SK-N-MC (cell line): ENCODE data around the gene SUPT5H.

Experiments used
- EZH2 ChIP-seq: fragments of 200-600 bp; sonication (generic); IDR thresholded peaks from one replicate; pipeline ENCODE4 v1.6.1; 2017; ENCODE audit warnings: antibody characterized with exemption
- POLR2AphosphoS5 ChIP-seq: IDR thresholded peaks from 2 replicates; pipeline ENCODE4 v1.6.1; 2012; ENCODE audit warnings: mild to moderate bottlenecking, low read depth, low read length, borderline replicate concordance

DNA sequence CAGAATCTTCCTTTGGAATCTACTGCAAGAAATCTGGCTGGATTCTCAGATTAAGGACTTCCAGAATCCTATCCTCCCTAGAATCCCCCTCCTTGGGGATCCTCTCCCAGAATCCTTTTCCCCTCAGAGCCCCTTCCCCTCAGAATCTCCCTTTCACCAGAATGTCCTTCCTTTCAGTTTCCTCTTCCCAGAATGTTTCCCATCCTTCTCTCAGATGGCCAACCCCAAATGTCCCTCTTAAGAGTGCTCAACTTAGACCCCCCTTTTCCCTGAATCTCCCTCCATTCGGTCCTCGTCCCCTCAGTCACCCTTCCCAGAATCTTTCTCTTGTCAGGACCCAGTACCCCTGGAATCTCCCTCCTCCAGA, 9.0 kb upstream of the SUPT5H start:
- TF ChIP-seq EZH2 (no peak), POLR2AphosphoS5 (no peak)
